IPS DF 6.9 (cell line): Measurements from ENCODE around the gene NLRP12.

ENCODE experiments used
- DNase-seq: peaks from one replicate; pipeline ENCODE4 v3.0.0-alpha.2; 2013; ENCODE audit warnings: low read depth, low spot score
- H3K27ac ChIP-seq: one replicate; pipeline ENCODE4 v1.5.1; 2013; ENCODE audit warnings: low read length, control low read depth
- H3K27me3 ChIP-seq: 2 replicates; pipeline ENCODE4 v1.6.1; 2013; ENCODE audit warnings: mild to moderate bottlenecking, low read length; ENCODE audit not compliant: control insufficient read depth, insufficient read depth
- H3K36me3 ChIP-seq: 2 replicates; pipeline ENCODE4 v1.6.1; 2013; ENCODE audit warnings: low read length; ENCODE audit not compliant: control insufficient read depth, insufficient read depth
- H3K4me1 ChIP-seq: 2 replicates; pipeline ENCODE4 v1.6.1; 2013; ENCODE audit warnings: low read length; ENCODE audit not compliant: control insufficient read depth, insufficient read depth
- H3K4me3 ChIP-seq: 2 replicates; pipeline ENCODE4 v1.5.1; 2013; ENCODE audit warnings: mild to moderate bottlenecking, low read length
- H3K9me3 ChIP-seq: 2 replicates; pipeline ENCODE4 v1.6.1; 2013; ENCODE audit warnings: low read length, inconsistent platforms; ENCODE audit not compliant: control insufficient read depth, insufficient read depth
- WGBS: extraction: QIAGEN DNeasy Blood & Tissue Kit; methylation state at CpG from one replicate; pipeline ENCODE4 v1.1.7; 2013; ENCODE audit warnings: mixed read lengths, missing lambda C conversion rate; ENCODE audit not compliant: insufficient read length, insufficient coverage; 5-methylcytosine and 5-hydroxymethylcytosine counted together

NLRP12 gene

DNA sequence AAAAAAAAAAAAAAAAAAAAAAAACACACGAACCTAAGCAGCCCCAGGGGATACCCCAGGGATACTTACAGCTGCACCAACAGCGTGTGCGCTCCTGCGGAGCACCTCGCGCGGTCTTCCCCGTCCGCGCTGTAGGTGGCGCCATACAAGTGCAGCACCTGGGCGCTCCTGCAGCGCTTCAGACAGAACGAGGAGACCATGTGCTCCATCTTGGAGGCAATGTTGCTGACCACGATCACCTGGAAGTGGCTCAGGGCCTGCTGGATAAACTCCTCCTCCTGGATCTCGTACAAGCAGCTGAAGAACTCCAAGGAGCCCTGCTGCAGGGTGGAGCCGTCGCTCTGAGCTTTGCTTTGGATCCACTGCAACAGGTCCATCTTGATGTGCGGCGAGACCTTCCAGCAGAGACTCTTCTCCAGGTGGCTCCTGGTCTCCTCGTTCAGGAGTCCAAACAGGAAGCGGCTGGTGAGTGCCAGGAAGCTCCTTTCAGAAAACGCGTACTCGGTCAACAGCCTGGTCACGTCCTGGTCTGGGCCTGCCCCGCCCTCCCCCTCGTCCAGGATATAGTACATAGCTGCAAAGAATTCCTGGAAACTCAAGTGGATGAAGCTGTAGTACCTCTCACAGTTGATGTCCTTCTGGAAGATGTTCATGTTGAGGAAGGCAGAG, 14.5 kb downstream of the NLRP12 start:
- Histone ChIP-seq H3K4me1 (0 out of 2 replicates have a peak, but pooled peaks cover 2% of the 10 kb centered on the region), H3K27ac (no peak overlapping the region)

DNA sequence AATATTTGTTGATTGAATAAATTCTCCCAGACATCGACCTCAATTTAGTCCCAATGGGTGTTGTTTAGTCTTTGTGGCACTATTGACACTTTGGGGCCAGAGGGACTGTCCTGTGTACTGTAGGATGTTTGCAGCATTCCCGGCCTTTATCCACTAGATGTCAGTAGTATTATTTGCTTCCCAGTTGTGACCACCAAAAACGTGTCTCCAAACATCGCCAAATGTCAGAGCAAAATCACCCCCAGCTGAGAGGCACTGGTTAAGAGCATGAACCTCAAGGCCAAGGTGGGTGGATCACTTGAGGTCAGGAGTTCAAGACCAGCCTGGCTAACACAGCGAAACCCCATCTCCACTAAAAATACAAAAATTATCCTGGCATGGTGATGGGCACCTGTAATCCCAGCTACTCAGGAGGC, 15.4 kb downstream of the NLRP12 start:
- H3K27me3 ChIP-seq, result no peaks in the 10 kb centered on the region

More for the DNA sequence above, 14.5 kb downstream of the NLRP12 start:
- DNase-seq, result no peak
- no CpG with 5 or more reads among the region's 28 CpGs for WGBS
- no peak overlapping the region for H3K4me3 ChIP-seq
- peaks cover 8% of the 10 kb centered on the region for H3K36me3 ChIP-seq
- H3K27me3 ChIP-seq, result no peaks in the 10 kb centered on the region
- H3K9me3 ChIP-seq, result no peaks in the 10 kb centered on the region

DNA sequence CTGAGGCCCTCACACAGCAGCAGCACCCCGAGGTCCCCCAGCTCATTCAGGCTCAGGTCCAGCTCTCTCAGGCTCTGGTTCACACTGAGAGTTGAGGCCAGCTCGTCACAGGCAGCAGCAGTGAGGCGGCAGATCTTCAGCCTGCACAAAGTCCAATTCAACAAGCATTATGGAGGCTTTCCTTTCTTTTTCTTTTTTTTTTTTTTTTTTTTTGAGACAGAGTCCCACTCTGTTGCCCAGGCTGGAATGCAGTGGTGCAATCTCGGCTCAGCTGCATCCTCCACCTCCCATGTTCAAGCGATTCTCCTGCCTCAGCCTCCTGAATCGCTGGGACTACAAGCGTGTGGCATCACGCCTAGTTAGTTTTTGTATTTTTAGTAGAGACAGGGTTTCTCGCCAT, 22.9 kb downstream of the NLRP12 start:
- Histone ChIP-seq H3K36me3 (peaks cover 2% of the 10 kb centered on the region; the same call in 1 of the 2 replicates), H3K4me3 (no peak overlapping the region)
- no CpG with 5 or more reads among the region's 9 CpGs for WGBS

More for the DNA sequence above, 15.4 kb downstream of the NLRP12 start:
- Histone ChIP-seq H3K9me3 (no peaks in the 10 kb centered on the region), H3K36me3 (peaks cover 8% of the 10 kb centered on the region), H3K27ac (no peak overlapping the region), H3K4me3 (no peak overlapping the region), H3K4me1 (0 out of 2 replicates have a peak, but pooled peaks cover 2% of the 10 kb centered on the region)
- WGBS, result no CpG with 5 or more reads among the region's 5 CpGs
- peak; percentile 52 for DNase-seq

DNA sequence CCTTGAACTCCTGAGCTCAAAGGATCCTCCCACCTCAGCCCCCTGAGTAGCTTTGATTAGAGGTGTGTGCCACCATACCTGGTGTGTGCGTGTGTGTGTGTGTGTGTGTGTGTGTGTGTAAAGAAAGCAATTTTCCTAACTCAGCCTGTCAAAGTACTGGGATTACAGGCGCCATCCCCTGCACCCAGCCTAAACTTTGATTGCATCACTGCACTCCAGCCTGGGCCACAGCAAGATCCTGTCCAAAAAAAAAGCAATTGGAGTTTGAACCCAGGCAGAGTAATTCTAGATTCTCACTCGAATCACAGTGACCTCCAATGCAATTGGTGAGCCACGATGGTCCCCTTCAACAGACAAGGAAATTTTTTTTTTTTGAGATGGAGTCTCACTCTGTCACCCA, 29.1 kb downstream of the NLRP12 start:
- Histone ChIP-seq H3K36me3 (0 out of 2 replicates have a peak, but pooled peaks cover 2% of the 10 kb centered on the region), H3K4me3 (no peak overlapping the region), H3K4me1 (no peaks in the 10 kb centered on the region; the same call in 1 of the 2 replicates), H3K27ac (no peak overlapping the region), H3K9me3 (no peaks in the 10 kb centered on the region), H3K27me3 (no peaks in the 10 kb centered on the region)
- WGBS, result no CpG with 5 or more reads among the region's 4 CpGs
- no peak for DNase-seq

More for the DNA sequence above, 22.9 kb downstream of the NLRP12 start:
- no peaks in the 10 kb centered on the region for H3K9me3 ChIP-seq
- no peaks in the 10 kb centered on the region for H3K4me1 ChIP-seq
- no peaks in the 10 kb centered on the region for H3K27me3 ChIP-seq
- H3K27ac ChIP-seq, result no peak overlapping the region
- DNase-seq, result no peak

DNA sequence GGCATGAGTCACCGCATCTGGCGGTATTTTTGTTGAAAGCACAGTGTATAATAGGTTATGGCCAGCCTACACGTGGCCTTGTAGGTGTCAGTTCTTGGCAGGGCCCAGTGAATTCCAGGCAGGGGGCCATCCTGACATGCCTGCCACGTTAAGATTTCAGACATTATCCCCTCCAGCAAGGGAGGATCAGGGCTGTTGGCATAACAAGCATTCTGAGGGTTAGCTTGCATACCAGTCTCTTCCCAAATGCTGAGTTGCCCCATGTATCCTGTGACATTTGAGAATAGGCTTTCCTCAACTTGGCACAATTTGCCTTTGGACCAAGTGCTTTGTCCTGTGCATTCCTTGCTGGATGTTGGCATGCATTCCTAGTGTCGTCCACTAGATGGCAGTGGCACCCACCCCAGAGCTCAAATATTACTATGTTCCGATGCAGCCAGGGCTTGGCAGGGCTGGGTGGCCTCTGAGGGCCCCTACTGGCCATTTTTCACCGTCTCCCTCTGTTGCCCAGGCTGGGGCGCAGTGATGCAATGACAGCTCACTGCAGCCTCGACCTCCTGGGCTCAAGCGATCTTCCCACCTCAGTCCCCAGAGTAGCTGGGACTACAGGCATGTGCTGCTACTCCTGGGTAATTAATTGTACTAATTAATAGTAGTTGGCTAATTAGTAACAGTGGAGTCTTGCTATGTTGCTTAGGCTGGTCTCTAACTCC, 31.2 kb downstream of the NLRP12 start:
- H3K4me3 ChIP-seq, result no peak overlapping the region
- no peaks in the 10 kb centered on the region for H3K27me3 ChIP-seq
- no peak overlapping the region for H3K27ac ChIP-seq
- peak; percentile 94 for DNase-seq
- WGBS, result no CpG with 5 or more reads among the region's 10 CpGs
- H3K4me1 ChIP-seq, result no peaks in the 10 kb centered on the region; the same call in 1 of the 2 replicates
- 0 out of 2 replicates have a peak, but pooled peaks cover 2% of the 10 kb centered on the region for H3K36me3 ChIP-seq
- no peaks in the 10 kb centered on the region for H3K9me3 ChIP-seq

DNA sequence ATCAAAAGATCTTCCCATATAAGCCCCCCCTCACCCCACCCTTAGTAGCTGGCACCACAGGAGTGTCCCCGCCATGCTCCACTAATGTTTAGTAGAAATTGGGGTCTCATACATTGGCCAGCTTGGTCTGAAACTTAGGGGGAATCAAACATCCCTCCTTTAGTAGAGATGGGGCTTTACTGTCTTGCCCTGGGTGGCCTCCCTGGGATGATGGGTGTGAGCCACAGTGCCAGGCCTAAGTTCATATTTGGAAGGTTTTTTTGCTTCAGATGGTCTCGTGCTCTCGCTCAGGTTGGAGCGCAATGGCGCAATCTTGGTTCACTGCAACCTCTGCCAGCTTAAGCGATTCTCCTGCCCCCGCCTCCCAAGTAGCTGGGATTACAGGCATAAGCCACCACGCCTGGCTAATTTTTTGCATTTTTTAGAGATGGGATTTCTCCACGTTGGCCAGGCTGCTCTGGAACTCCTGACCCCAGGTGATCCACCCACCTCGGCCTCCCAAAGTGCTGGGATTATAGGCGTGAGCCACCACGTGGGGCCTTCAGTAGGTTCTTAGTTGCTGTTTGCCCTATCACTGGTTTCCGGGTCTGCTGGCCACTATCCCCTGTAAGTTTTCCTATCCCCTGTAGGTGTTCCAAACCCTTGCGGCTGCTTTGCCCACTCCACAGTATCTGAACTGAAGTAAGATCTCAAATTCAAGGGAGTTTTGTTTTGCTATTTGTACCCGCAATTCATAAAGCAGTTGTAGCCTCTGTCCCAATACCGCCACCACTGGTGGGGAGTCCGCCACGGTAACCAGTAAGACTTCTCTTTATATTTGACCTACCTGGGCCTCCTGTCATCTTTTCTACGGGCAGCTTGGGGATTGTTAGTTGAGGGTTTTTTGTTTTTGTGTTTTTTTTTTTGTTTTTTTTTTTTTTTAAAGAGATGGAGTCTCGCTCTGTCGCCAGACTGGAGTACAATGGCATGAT, 34.1 kb downstream of the NLRP12 start:
- no peak for DNase-seq
- Histone ChIP-seq H3K4me3 (no peak overlapping the region), H3K27me3 (no peaks in the 10 kb centered on the region), H3K4me1 (no peaks in the 10 kb centered on the region; the same call in 1 of the 2 replicates), H3K27ac (no peak overlapping the region), H3K9me3 (no peaks in the 10 kb centered on the region), H3K36me3 (no peaks in the 10 kb centered on the region)
- no CpG with 5 or more reads among the region's 21 CpGs for WGBS

DNA sequence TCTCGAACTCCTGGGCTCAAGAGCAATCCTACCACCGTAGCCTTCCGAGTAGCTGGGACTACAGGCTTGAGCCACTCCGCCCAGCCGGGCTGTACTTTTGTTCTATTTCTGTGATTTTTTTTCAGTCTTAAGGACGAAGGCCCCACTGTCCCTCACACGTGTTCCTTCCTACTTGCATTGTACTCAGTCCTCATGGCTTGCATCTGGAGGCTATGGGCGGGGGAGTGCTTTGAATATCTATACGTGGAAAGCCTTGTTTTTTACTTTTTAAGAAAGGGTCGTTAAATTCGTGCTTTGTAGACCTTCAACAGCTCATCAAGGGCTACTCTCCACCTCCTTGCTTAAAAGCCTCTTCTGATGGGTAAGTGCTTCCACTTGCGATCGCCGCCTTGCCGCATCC, 36.8 kb downstream of the NLRP12 start:
- WGBS, result no CpG with 5 or more reads among the region's 15 CpGs
- H3K9me3 ChIP-seq, result no peaks in the 10 kb centered on the region
- H3K27me3 ChIP-seq, result no peaks in the 10 kb centered on the region
- no peak overlapping the region for H3K4me3 ChIP-seq
- no peak overlapping the region for H3K27ac ChIP-seq
- no peaks in the 10 kb centered on the region for H3K4me1 ChIP-seq
- H3K36me3 ChIP-seq, result no peaks in the 10 kb centered on the region
- no peak for DNase-seq

DNA sequence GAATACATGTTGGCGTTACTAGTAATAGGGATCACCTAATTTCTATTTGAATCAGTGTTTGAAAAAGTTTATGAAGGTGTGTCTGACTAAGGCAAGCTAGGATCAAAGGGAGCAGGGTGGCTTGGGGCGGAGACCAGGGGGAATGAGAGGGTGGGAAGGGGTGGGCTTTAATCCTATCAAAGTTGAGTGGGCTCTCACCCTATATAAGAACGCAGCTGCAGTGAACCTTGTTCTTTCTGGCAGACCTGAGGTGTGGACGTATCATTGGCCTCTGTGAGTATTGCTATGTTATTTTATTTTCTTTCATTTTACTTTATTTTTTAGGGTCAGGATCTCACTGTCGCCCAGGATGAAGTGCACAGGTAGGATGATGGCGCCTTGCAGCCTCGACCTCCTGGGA, 37.4 kb downstream of the NLRP12 start:
- Histone ChIP-seq H3K27ac (no peak overlapping the region), H3K4me3 (no peak overlapping the region), H3K27me3 (no peaks in the 10 kb centered on the region), H3K4me1 (no peaks in the 10 kb centered on the region), H3K36me3 (no peaks in the 10 kb centered on the region), H3K9me3 (no peaks in the 10 kb centered on the region)
- DNase-seq, result no peak
- WGBS, result no CpG with 5 or more reads among the region's 7 CpGs

DNA sequence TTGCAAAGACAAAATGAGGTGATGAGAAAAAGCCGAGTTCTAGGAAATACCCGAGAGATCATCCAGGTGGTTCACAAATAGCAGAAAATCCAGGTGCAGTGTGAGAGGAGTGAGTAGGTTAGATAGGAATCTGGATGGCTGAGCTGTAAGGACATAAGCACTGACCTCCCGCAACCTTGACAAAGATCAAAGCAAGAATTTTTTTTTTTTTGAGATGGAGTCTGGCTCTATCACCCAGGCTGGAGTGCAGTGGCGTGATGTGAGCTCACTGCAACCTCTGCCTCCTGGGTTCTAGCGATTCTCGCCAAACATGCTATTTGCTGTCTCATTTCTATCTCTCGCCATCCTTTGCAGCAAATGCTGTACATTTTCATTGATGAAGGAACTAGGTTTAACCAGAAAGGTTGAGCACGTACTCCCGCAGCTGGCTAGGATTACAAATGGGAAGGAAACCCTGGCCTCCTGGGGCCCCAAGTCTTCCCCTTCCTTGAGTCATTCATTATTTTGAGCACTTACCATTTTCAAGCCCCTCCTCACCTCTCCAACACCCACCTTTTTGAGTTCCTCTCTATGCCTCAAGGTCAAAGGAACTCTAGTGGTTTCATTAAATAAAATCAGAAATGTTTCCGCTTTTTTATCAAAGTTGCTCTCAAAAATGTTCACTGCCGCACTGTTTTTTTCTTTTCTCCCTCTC, 38.8 kb downstream of the NLRP12 start:
- no peak for DNase-seq
- no peaks in the 10 kb centered on the region for H3K27me3 ChIP-seq
- H3K4me3 ChIP-seq, result no peak overlapping the region
- no CpG with 5 or more reads among the region's 11 CpGs for WGBS
- no peaks in the 10 kb centered on the region for H3K36me3 ChIP-seq
- H3K4me1 ChIP-seq, result no peaks in the 10 kb centered on the region
- H3K9me3 ChIP-seq, result no peaks in the 10 kb centered on the region
- no peak overlapping the region for H3K27ac ChIP-seq
